HG03135 (cell line): ENCODE results near the gene SDS.

Experiments used
- ATAC-seq: cut with Tn5 transposase; IDR thresholded peaks from one replicate; pipeline ENCODE4 v1.9.1; 2021; ENCODE audit warnings: mild to moderate bottlenecking, moderate library complexity; ENCODE audit not compliant: unreplicated experiment

The SDS gene

GRCh38 chr12:113400362-113400761, 3.3 kb downstream of the SDS start:
- ATAC-seq: no peak

DNA sequence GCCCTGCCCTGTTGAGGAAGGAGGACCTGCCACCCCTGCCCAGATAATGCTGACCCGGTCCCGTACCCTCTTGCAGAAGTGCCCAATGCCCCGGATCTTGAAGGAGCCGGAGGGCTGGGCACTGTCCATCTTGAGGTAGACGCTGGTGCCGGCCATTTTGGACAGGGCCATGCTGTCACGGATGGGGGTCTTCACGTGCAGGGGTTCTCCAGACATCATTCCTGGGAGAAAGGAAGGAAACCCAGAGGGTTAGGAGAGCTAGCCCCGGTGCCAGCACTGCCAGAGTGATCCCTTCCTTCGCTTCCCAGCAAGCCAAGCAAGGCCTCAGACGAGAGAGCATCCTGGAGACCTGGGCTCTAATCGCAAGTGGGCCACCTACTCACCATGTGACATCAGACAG, 4.2 kb downstream of the SDS start:
- no peak for ATAC-seq

- no peak for ATAC-seq
Measured at GRCh38 chr12:113398346-113399290, 5.1 kb downstream of the SDS start.

- no peak for ATAC-seq
Measured at GRCh38 chr12:113397497-113398197, 6.0 kb downstream of the SDS start.

DNA sequence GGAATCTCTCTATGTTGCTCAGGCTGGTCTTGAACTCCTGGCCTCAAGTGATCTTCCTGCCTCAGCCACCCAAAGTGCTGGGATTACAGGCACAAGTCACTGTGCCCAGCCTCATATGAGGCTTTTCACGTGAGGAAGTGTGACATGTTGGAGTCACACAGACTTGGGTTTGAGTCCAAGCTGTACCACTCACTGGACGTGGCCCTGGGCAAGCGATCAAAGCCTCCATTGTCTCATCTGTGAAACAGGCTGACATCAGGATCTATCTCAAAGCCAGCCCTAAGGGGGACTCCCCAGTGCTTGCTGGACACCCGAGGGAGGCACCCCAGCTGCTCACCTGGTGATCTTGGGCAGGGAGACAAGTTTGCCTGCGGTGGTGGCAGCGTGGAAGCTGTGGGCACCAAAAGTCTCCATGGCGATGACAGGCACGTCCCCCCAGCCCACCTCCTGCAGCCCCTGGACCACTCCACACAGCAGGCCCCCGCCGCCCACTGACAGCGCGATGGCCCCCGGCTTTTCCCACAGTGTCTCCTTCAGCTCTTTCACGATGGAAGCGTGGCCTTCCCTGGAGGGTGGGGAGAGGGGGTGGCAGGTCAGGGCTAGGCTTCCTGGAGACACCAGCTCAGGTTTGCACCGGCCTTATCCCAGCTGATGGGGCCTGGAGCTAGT, 6.7 kb downstream of the SDS start:
- ATAC-seq: no peak

GRCh38 chr12:113396200-113396599, 7.5 kb downstream of the SDS start:
- no peak for ATAC-seq

GRCh38 chr12:113395119-113395518, 8.6 kb downstream of the SDS start:
- no peak for ATAC-seq

DNA sequence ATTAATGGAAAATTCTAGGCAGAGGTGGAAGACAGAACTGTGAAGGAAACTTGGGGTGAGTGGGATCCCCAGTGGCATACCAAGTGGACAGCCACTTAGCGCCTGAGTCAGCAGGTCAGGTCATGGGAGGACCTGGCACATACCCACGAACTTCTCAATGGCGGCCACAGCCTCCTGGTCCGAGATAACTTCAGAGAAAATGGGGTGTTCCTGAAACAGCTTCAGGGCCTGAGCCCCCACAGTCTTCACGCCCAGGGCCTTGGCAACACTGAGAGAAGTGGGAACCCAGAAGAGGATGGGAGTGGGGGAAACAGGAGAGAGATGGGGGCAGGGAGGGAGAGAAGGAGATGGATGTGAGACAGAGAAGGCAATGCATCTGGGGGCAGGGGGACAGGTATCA, 9.9 kb downstream of the SDS start:
- no peak for ATAC-seq

DNA sequence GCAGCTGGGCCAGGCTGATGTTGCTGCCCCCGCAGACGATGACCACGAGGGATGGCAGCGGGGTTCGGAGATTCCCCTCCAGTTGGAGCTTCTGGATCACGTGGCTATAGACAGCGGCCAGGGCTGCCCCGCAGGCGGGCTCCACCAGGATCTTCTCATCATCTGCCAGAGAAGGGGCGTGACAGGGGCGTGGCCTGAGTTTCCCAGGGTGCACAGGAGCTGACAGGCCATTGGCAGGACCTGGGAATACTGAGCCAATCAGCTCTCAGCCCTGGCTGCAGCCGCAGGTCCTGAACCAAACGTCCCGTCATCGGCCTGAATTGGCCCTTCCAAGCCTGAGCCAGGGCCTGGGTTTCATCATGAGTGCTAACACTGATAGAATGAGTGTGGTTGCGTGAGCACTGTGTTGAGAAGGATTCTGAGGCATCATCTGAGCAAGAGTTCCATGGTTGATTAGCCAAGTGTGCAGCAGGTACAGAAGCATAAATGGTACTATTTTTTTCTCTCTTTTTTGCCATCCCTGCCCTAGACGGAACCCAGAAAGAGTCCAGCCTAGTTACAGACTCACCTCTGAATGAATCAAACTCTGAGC, 10.6 kb downstream of the SDS start:
- no peak for ATAC-seq

DNA sequence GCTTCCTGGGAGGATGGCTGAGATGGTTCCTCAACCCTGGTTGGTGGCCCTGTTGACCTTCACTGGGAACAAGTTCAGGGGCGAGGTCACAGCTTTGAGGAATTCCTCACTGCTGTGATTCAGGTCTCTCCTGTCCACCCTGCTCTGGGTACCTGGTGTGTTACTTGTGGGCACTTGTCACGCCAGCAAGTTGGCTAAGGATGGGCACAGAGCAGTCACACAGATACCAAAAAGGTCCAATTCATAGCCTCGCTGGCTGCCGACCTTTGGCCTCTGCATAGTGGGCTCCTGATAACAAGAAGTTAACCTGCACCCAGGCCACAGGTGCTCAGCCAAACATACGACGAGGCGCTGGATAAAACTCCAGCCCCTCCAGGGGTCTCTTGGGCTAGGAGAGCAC, 11.2 kb downstream of the SDS start:
- no peak for ATAC-seq

GRCh38 chr12:113391650-113392337, 11.9 kb downstream of the SDS start:
- no peak for ATAC-seq

DNA sequence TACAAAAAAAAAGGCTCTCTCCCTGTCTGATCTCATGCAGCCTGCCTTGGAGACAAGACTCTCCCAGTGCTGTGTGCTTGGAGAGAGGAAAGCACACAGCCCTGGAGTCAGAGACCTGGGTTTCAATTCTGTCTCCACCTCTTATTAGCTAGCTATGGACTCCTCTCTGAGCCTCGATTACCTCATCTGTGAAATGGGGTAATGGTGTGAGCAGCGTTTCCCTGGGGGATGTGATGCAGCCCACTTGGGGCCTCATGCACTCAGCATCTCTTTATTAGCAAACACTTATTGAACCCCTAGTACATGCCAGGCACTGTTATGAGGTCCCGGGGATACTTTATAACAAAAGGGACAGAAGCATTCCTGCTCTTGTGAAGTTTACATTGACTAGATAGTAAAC, 12.5 kb downstream of the SDS start:
- no peak for ATAC-seq

DNA sequence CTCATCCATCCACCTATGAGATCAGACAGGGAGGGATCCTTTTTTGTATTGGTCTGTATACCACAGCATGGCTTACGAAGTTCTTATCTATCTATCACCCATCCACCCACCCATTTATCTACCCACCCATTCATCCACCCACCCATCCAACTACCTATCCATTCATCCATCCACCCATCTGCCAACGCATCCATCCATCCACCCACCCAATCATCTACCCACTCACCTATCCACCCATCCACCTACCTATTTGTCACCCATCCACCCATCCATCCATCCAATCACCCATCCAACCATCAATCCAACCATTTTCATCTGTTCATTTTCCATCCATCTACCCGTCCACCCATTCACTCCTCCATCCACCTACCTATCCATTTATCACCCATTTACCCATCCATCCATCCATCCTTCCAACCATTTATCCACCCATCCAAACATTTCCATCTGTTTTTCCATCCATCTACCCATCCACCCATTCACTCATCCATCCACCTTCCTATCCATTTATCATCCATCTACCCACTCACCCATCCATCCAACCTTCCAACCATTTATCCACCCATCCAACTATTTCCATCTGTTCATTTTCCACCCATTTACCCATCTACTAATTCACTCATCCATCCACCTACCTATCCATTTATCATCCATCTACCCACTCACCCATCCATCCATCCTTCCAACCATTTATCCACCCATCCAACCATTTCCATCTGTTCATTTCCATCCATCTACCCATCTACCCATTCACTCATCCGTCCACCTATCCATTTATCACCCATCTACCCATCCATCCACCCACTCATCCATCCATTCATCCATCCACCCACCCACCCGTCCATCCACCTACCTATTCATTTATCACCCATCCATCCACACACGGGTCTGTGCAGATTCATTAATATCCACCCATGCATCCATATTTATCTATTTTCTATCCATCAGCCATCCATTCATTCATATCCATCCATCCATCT, 13.3 kb downstream of the SDS start:
- ATAC-seq: no peak

DNA sequence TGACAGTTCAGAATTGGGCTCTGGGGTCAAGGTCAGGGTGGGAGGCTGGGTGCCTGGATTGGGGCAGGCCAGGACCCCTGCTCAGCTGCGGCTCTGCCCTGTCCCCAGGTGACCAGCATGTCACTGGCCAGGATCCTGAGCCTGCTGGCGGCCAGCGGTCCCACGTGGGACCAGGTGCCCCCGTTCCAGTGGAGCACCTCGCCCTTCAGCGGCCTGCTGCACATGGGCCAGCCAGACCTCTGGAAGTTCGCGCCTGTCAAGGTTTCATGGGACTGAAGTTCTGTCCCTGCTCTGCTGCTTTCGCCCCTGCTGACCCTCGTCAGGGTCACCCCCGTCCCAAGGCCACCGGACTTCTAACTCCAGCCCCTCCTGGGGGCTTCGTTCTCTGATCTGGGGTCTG, 15.3 kb downstream of the SDS start:
- ATAC-seq: no peak

DNA sequence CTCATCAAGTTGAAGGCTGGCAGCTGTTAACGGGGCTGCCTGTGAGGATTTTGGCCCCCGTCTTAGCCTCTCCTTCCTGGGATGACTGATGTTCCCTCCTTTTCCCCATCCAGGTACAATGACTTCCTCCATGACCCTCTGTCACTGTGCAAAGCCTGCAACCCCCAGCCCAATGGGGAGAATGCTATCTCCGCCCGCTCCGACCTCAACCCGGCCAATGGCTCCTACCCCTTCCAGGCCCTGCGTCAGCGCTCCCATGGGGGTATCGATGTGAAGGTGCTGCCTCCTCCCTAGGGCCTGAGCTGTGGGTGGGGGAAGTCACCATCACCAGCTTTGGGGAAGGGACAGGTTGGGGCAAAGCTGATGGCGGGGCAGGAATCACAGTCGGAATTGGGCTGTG, 16.1 kb downstream of the SDS start:
- ATAC-seq: no peak

- no peak for ATAC-seq
Measured at GRCh38 chr12:113386866-113387566, 16.7 kb downstream of the SDS start.

- ATAC-seq: no peak
Measured at GRCh38 chr12:113385282-113385882, 18.3 kb downstream of the SDS start.

GRCh38 chr12:113384778-113385177, 18.9 kb downstream of the SDS start:
- ATAC-seq: no peak

DNA sequence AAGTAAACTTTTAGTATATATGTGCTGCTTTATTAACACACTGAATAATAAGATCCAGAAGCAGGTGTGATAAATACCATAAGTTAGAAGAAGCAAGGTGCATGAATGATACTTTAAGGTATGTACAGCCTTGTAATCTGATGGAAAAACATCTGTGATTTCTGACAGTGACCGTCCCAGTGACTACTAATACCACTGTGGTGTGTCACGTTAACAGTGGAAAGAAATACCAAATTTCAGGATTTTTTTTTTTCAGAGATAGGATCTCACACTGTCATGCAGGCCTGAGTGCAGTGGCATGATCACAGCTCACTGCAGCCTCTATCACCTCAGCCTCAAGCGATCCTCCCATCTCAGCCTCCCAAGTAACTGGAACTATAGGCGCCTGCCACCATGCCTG, 21.5 kb downstream of the SDS start:
- no peak for ATAC-seq
